ENCODE results near the gene LETM1.

DNA sequence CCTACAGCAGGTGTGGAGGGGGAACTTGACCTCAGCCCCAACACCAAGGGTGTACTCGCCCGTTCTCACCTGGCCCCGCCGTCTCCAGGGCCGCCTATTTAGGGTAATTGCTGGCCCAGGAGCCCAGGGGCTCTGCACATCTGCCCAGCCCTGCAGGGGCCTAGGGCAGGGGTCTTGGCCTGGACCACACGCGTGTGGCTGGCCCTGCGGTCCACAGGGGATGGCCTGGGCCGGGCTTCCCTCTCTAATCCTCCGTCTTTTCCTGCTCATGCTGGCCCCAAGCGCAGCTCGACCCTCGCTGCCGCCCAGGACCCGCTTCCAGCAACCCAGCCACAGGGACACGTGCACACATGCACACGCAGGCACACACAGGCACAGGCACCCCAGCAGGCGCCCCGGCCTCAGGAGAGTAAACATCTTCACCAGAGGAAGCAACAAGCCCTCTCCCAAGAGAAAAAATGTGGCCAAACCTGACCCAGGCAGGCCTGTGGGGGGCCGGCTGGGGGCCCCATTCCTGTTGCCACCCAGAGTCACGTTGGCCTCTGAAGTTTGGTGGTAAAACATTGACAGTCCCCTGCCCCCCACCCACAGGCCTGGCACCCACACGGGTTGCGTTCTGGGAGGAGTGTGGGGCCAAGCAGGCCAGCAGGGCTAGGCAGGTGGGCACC lies 87.5 kb downstream of the LETM1 start:
- no peak for TF ChIP-seq POLR2A (IDR thresholded peaks at IDR 0.05)
- peak in 1 of 4 donors; percentile 38 for TF ChIP-seq EP300 (IDR thresholded peaks at IDR 0.05)

All from upper lobe of left lung (tissue), 4 donors.